Activated CD8-positive, alpha-beta memory T cell treated with anti-CD3 and anti-CD28 coated beads, Interleukin-2, amount 50 U/mL, for 4 hours (primary cell): ENCODE measurements around the gene SART3.
"Not testable (repeated sequence)": the region's sequence is repeated elsewhere in the genome, so short reads cannot be mapped to it uniquely, and the experiment has no call there.

ENCODE experiments used
- DNase-seq: peaks from one replicate; pipeline ENCODE4 v3.0.0-alpha.2; 2020

SART3 gene

DNA sequence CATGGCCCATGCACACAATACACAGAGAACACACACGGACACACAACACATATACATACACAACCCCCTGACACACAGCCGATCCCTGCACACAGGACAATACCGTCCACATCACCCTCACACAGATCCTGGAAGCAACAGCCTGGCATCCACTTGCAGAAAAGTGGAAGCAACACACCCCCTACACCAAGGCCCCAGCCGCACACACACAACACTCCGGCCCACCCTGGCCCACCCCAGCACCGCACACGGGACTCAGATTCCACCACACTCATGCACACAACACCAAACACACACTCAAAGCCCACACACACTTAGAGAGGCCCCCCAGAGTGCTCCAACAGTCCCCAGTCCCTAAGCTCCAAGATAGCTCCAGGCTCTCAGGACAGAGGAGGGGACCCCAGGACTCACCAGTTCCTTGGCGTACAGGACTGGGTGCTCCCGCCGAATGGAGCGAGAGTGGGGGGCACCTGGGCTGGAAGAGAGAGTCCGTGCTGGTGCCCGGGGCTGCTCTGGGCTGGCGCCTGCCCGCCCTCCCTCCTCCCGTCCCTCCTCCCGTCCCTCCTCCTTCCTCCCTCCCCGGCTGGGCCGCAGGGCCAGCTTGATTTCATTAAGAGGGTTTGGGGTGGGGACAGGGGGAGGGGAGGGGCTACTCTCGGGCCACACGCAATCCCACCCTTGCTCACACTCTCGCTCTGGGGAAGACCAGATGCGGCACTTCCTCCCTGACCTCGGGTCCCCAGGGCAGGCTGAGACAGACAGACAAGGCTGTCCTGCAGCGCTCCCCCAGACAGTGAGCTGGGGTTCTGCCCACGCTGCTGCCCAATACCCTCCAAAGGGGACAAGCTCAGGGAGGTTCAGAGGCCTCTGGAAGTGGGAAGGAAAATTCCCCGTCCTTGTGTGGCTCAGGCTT is 36.8 kb upstream of the SART3 start, which contains the start of gene TMEM119:
Gene TMEM119 (minus strand): TSS at position 526 of the 913 bp plus-strand sequence. CDS start 5,701 bp downstream, outside the sequence.
- DNase-seq: no peak

GRCh38 chr12:108596854-108597558 is 36.0 kb upstream of the SART3 start:
- DNase-seq: no peak

DNA sequence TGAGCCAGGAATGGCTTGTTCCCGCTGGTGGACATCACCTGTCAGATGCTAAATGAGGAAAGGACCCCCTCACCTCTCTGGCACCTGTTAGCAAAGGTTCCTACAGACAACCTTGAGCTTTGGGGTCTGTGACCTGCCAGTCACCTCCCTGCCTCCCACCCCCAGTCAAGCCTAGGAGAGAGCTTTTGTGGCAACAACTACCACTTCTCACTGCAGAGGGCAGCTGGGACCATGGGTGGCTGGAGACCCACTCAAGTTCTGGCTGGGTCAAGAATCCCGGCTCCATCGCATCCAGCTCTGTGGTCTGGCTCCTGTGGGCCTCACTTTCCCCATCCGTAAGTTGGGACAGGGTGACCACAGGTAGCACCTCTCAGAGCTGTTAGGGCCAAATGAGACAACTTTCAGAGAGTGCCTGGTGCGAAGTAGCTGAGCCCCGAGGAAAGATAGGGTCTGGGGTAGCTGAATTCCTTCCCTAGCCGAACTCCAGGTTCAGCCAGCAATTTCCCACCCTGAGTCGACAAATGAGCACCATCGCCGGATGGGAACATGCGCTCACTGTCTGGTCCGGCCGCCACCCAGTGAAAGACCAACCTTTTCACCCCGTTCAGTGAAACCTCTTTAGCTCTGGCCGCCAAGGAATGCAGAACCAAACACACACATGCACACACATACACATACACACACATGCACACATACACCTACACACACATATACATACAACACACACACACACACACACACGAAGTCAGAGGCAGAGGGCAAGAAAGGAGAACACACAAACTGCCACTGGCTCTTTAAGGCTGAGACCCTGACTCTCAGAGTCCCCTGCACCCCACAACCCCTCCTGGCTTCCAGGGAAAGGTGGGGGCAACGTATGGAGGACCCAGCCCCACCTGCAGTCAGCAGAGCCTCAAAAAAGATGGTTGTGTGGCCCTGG is 35.0 kb upstream of the SART3 start:
- DNase-seq: no peak

GRCh38 chr12:108594960-108595710 is 34.2 kb upstream of the SART3 start:
- DNase-seq: no peak

- DNase-seq: no peak
Observed at GRCh38 chr12:108594323-108594903, 33.4 kb upstream of the SART3 start.

DNA sequence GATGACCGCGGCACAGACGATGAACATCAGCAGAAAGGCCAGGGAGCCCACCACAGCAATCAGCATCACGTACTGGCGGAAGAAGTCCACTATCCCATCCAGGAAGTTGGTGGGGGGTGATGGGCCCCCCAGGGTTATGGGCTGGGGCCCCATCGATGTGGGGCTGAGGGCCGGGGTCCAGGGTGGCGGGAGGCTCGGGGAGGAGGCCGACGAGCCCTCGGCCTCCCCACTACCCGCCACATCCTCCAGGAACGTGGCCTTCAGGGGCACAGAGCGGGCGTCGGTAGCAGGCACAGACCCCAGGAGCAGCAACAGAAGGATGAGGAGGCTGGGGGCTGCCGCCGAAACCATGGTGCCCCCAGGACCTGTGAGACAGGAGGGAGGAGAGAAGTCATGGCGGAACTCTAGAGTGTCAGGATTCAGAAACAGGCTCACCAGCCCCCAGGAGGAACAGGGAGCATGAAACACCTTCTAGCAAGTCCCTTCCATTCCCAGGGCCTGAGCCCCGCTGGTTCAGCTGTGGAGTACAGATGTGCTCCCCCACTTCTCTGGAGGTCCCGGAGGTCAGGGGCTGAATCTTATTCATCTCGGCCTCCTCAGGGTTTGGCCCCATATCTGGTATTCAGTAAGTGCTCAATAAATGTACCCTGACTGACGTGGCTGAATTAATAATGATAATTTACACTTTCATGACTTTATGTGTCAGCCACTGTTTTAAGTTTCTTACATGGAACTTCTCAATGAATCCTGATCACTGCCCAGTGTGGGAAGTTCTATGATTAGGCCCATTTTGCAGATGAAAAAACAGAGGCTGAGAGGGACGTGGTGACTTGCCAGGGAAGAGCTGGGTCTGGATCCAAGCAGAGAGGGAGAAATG is 31.3 kb upstream of the SART3 start:
- no peak for DNase-seq

GRCh38 chr12:108591267-108591980 is 30.5 kb upstream of the SART3 start:
- no peak for DNase-seq

- not testable (repeated sequence) for DNase-seq
Observed at GRCh38 chr12:108590463-108590862, 29.5 kb upstream of the SART3 start.

- DNase-seq: no peak
Observed at GRCh38 chr12:108589840-108590229, 28.9 kb upstream of the SART3 start.

DNA sequence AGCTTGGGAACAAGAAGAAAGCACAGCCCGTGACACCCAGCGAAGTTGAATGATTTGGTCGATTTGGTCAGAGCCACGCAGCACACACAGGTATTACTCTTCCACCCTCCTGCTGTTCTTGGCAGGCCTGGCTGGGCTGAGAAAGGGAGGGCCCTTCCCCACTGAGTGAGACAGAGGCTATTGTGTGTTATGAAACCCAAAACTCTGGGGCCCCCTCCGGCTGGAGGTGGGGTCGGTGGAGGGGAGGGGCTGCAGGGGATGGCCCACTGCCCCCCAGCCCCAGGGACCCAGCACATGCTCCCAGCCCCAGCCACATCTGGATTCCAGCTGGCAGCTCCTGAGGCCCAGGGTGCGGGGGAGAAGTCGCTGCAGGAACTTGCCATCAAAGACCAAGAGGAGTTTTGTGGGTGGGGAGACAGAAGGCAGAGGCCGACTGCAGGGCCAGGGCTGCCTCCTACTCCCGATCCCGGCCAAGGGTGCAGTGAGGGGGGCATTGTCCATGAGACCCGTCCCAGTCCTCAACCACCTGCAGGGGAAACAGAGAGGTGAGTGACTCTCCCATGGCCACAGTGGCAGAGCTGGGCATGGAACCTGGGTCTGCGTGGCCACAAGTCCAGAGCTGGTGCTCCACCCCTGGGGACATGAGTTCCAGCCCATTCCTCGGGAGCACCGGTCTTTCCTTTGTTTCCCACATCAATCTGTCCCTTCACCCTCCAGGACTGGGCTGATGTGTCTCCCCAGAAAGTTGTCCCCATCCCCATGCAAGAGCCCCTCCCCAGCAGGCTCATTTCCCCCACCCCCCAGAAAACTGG is 28.3 kb upstream of the SART3 start:
- DNase-seq: no peak

DNA sequence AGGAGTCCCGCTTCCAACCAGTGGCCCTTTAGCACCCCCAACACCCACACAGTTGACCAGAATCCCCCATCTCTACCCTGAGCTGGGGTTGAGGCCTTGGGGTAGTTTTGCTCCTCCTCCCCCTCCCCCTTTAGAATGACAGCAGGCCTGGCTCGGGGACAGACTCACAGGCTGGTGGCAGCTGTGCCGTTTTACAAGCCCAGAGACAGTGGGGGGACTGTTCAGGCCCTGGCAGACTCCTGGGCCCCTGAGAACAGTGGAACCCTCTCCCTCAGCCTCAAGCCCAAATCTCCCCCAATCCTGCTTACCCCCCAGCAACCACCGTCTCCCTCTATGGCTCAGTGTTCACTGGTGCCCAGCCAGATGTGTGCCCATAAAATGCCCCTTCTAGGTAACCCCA is 26.9 kb upstream of the SART3 start:
- DNase-seq: no peak

GRCh38 chr12:108586306-108586705 is 25.3 kb upstream of the SART3 start:
- DNase-seq: no peak

DNA sequence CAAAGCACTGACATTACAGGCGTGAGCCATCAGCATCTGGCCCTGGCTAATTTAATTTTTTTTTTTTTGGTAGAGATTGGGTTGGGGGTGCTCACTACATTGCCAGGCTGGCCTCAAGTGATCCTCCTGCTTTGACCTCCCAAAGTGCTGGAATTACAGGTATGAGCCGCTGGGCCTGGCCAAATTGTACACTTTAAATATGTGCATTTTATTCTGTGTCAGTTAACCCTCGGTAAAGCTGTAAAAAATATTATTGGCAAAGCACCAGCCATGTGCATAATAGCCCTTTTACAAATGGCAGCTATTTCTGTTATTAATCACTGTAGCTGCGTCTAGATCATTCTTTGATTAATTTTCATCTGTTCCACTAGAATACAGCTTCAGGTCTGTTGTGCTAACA is 24.9 kb upstream of the SART3 start:
- no peak for DNase-seq

GRCh38 chr12:108584456-108585065 is 23.6 kb upstream of the SART3 start:
- DNase-seq: no peak

GRCh38 chr12:108583991-108584390 is 23.0 kb upstream of the SART3 start:
- DNase-seq: no peak

DNA sequence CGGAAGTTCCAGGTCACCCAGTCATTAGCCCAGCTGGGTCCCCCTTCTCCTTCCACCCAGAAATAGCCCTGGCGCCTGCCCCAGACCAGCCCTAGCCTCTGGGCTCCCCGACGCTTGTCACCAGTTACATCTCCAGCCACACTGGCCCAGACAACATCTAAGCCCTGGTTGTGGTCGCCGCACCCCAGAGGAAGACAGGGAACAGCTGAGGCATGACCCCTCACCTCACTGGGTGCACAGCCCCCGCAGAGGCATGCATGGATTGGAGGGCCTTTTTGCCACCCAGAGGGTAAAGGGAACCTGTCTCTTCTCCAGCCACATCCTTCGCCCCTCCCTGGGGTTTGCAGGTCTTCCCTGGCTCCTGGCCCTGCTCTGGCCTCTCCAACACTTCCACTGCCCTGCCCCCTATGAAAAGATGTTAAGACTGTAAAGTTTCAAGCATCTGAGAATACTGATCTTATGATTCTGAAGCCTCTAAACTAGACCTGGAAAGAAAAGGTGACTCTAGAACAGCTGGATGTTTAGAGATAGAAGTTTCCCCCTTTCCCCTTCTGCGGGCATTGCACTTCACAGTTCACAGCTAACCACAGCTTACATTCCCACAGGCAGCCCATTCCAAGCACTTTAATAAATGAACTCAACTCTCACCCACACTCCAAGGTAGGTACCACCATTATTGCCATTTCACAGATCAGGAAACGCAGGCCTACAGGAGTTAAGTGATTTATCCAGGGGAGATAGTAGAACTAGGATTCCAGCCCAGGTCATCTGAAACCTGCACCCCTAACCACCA is 22.2 kb upstream of the SART3 start:
- no peak for DNase-seq

GRCh38 chr12:108582509-108582908 is 21.5 kb upstream of the SART3 start:
- DNase-seq: no peak
